Gastrocnemius medialis (tissue), 4 donors: Measurements from ENCODE around the gene GABRB2. TPM values are rescaled to one million over a fixed set of nuclear protein-coding genes. Genes with fewer than 3 reads are reported as not detected.

Experiments used
- ATAC-seq, 2 donors: fragments of 150-250 bp; one replicate each; pipeline ENCODE4 v1.9.1; 2016
- DNase-seq, 2 donors: peaks; one replicate each; pipeline ENCODE4 v3.0.0-alpha.2; 2019
- H3K27ac ChIP-seq, 4 donors: fragments of 200-600 bp; sonication (generic); 1 replicate in 1 of 4; 2 replicates in 3 of 4; pipeline ENCODE4 v1.5.1; 2016 to 2018; ENCODE audit warnings: mild to moderate bottlenecking in 2 of 4, moderate library complexity in 1 of 4
- H3K27me3 ChIP-seq, 3 donors: fragments of 200-600 bp; sonication (generic) in 2 of 3; 1 replicate in 1 of 3; 2 replicates in 2 of 3; pipeline versions ENCODE4 v1.5.1 to v1.6.0; 2016 to 2019; ENCODE audit warnings: mild to moderate bottlenecking in 1 of 3, moderate library complexity in 1 of 3
- H3K36me3 ChIP-seq, 2 donors: fragments of 200-600 bp; sonication (generic) in 1 of 2; one replicate each; pipeline ENCODE4 v1.5.1; 2017 to 2018
- H3K4me1 ChIP-seq, 2 donors: fragments of 200-600 bp; sonication (generic) in 1 of 2; one replicate each; pipeline ENCODE4 v1.5.1; 2016 to 2017; ENCODE audit warnings: mild to moderate bottlenecking in 2 of 2
- H3K4me3 ChIP-seq, 4 donors: fragments of 200-600 bp; sonication (generic) in 3 of 4; 1 replicate in 1 of 4; 2 replicates in 3 of 4; pipeline ENCODE4 v1.5.1; 2016 to 2019; ENCODE audit warnings: mild to moderate bottlenecking in 2 of 4
- H3K9me3 ChIP-seq, 3 donors: fragments of 200-600 bp; sonication (generic) in 2 of 3; 1 replicate in 1 of 3; 2 replicates in 2 of 3; pipeline ENCODE4 v1.5.1; 2016 to 2019
- CTCF ChIP-seq, 5 experiments: fragments of 450-650 bp in 3 of 5; fragments of 200-600 bp in 2 of 5; sonication (generic) in 2 of 5; IDR thresholded peaks in 4 of 5; conservative IDR thresholded peaks in 1 of 5; 1 replicate in 4 of 5; 2 replicates in 1 of 5; pipeline ENCODE4 v1.5.1; 2016 to 2019; ENCODE audit warnings: antibody characterized with exemption in 5 of 5, mild to moderate bottlenecking in 3 of 5, moderate library complexity in 3 of 5
- POLR2A ChIP-seq, 2 donors: fragments of 450-650 bp; IDR thresholded peaks; one replicate each; pipeline ENCODE4 v1.6.1; 2017; ENCODE audit warnings: antibody characterized with exemption in 2 of 2, mild to moderate bottlenecking in 2 of 2, moderate library complexity in 2 of 2
- in situ Hi-C, 4 donors: fragments of 200-750 bp; cut with MboI; loops; one replicate each; pipeline versions ENCODE4 v1.15.0 to v1.8.0; 2017; ENCODE audit warnings: low sequenced_read_pairs in 4 of 4
- intact Hi-C: fragments of 100-400 bp; cut with DNase I; formaldehyde crosslinking; loops from one replicate; pipeline ENCODE4 v1.15.1; 2023; ENCODE audit warnings: low total_unique reads
- total RNA-seq, 4 donors: library from RNA; depleted of rRNA; stranded (reverse); fragments of >200 nt; gene quantifications; one replicate each; pipeline versions ENCODE4 v1.1.0 to v1.2.3, GENCODE V29; 2016

The GABRB2 gene
- total RNA-seq, 4 donors from 2014 or later, result 0.16 to 0.97 (median 0.63) TPM

- H3K36me3 ChIP-seq, result no peaks in the 10 kb centered on the region
- no peaks in the 10 kb centered on the region for H3K9me3 ChIP-seq
- TF ChIP-seq CTCF (IDR thresholded peaks at IDR 0.05 in 4 of 5, conservative IDR thresholded peaks at IDR 0.05 in 1 of 5) (no peak), POLR2A (IDR thresholded peaks at IDR 0.05) (no peak)
- H3K27me3 ChIP-seq, result no peaks in the 10 kb centered on the region
- in situ Hi-C loops, result no loop called here
- no peak for DNase-seq
- no peak for ATAC-seq
- H3K27ac ChIP-seq, result no peak overlapping the region
- no peak overlapping the region for H3K4me3 ChIP-seq
- no peaks in the 10 kb centered on the region for H3K4me1 ChIP-seq
- intact Hi-C loops, result no loop called here
These were observed 113.7 kb downstream of the GABRB2 start for GRCh38 chr5:161432798-161433197.

DNA sequence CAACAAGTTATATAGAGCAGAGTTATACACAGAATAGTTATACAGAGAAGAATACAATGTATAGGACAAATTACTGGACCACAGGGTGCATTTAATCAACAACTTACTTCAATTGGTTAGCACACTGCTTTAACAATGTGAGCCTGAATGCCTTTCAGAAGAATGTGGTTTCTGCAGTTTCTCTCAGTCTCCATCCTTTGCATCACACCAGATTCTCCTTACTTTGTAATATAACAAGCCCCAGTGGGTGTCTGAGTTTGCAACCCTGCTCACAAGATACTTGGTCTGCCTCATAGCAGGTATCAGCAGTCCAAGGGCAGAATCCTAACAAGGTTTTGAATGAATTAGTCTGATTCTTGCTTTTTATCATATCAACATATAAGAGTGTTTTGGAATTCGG lies 114.6 kb downstream of the GABRB2 start:
- in situ Hi-C loops, result no loop called here
- Histone ChIP-seq H3K36me3 (no peaks in the 10 kb centered on the region), H3K9me3 (no peaks in the 10 kb centered on the region), H3K4me3 (no peak overlapping the region), H3K27ac (no peak overlapping the region), H3K27me3 (no peaks in the 10 kb centered on the region), H3K4me1 (no peaks in the 10 kb centered on the region)
- DNase-seq, result no peak
- no peak for ATAC-seq
- intact Hi-C loops, result no loop called here
- TF ChIP-seq POLR2A (IDR thresholded peaks at IDR 0.05) (no peak), CTCF (IDR thresholded peaks at IDR 0.05 in 4 of 5, conservative IDR thresholded peaks at IDR 0.05 in 1 of 5) (no peak)

- no peaks in the 10 kb centered on the region for H3K4me1 ChIP-seq
- H3K4me3 ChIP-seq, result no peak overlapping the region
- no peaks in the 10 kb centered on the region for H3K9me3 ChIP-seq
- no peak overlapping the region for H3K27ac ChIP-seq
- DNase-seq, result no peak
- in situ Hi-C loops, result no loop called here
- ATAC-seq, result no peak
- intact Hi-C loops, result no loop called here
- TF ChIP-seq POLR2A (IDR thresholded peaks at IDR 0.05) (no peak), CTCF (IDR thresholded peaks at IDR 0.05 in 4 of 5, conservative IDR thresholded peaks at IDR 0.05 in 1 of 5) (no peak)
- no peaks in the 10 kb centered on the region for H3K36me3 ChIP-seq
- no peaks in the 10 kb centered on the region for H3K27me3 ChIP-seq
These were observed 125.5 kb downstream of the GABRB2 start for GRCh38 chr5:161421067-161421466.

DNA sequence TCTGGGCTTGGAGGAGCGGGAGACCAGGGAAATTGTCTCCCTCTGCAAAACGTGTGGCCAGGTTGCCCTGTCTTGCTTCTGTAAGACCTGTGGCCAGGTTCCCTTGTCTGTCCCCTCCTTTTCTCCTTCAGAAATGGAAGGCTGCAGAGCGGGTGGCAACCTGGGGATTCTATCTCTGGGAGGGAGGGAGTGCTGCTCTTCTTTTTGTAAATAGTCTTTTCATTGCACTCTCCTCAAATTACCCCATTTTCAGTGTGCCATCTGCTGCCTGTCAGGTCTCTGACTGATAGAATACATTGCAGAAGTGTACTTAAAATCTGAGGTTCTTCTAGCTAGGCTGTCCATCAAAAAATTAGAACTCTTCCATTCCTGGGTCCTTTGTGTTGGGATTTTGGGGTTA lies 126.0 kb downstream of the GABRB2 start:
- H3K4me3 ChIP-seq, result no peak overlapping the region
- in situ Hi-C loops (no loop called here), intact Hi-C loops (no loop called here)
- H3K27me3 ChIP-seq, result no peaks in the 10 kb centered on the region
- no peak overlapping the region for H3K27ac ChIP-seq
- TF ChIP-seq POLR2A (IDR thresholded peaks at IDR 0.05), result no peak
- no peaks in the 10 kb centered on the region for H3K4me1 ChIP-seq
- no peak for DNase-seq
- ATAC-seq, result no peak
- H3K36me3 ChIP-seq, result no peaks in the 10 kb centered on the region
- H3K9me3 ChIP-seq, result no peaks in the 10 kb centered on the region

DNA sequence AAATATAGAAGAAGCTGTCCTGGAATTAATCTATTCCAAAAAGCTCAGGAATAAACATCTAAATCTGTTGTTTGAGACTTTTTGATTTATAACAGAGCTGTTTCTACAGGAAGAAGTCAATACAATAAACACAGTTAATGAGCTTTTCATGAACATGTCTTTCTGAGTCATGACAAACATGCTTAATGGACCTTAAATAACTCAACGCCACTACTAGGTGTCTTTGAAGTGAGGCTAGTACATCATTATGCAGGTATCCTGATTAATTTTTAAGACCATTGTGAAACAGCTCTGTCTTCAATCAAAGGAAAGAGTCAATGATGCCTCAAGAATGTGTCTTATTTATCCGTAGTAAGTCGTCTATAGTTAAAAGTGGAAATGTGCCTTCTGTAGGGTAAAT lies 131.6 kb downstream of the GABRB2 start:
- intact Hi-C loops, result no loop called here
- no peak overlapping the region for H3K4me3 ChIP-seq
- in situ Hi-C loops, result no loop called here

More for the DNA sequence above, 131.6 kb downstream of the GABRB2 start:
- no peak for TF ChIP-seq POLR2A (IDR thresholded peaks at IDR 0.05)
- TF ChIP-seq CTCF (IDR thresholded peaks at IDR 0.05 in 4 of 5, conservative IDR thresholded peaks at IDR 0.05 in 1 of 5), result no peak
- Histone ChIP-seq H3K4me1 (no peaks in the 10 kb centered on the region), H3K36me3 (no peaks in the 10 kb centered on the region), H3K27ac (no peak overlapping the region), H3K27me3 (no peaks in the 10 kb centered on the region), H3K9me3 (no peaks in the 10 kb centered on the region)
- ATAC-seq (no peak), DNase-seq (no peak)
